A549 (cell line): ENCODE data around the gene OTOS. TPM values are rescaled to one million over a fixed set of nuclear protein-coding genes. Genes with fewer than 3 reads are reported as not detected.

Experiments
- ATAC-seq, 2 experiments: fragments of 200-7000 bp in 1 of 2; fragments of >200 bp in 1 of 2; cut with Nextera tagmentation in 1 of 2; cut with Tn5 transposase in 1 of 2; 3 replicates each; pipeline versions ENCODE4 v1.8.0 to v1.9.1; 2018 to 2020; ENCODE audit warnings: mild to moderate bottlenecking in 1 of 2, moderate library complexity in 1 of 2
- CTCF ChIA-PET: fragments of 300-600 bp; sonication (Branson Sonifier 250); formaldehyde crosslinking; extraction: SDS; loops from one replicate; lab custom pipeline; 2021; ENCODE audit warnings: antibody characterized with exemption, inconsistent platforms; lab: Yijun Ruan, JAX
- POLR2A ChIA-PET: fragments of 350-600 bp; formaldehyde crosslinking; extraction: SDS; loops from one replicate; lab custom pipeline; 2021; ENCODE audit warnings: antibody characterized with exemption, inconsistent platforms; lab: Yijun Ruan, JAX
- DNase-seq, 2 experiments: peaks; one replicate each; pipeline versions ENCODE4 v3.0.0 to v3.0.0-alpha.2; 2011 to 2016; ENCODE audit warnings: low read depth in 1 of 2, low spot score in 1 of 2
- FAIRE-seq: peaks from 2 replicates; lab custom pipeline; 2011; peaks lifted over from hg19 to GRCh38; lab: Jason Lieb, UNC
- H3K27ac ChIP-seq, 2 experiments: fragments of >200 bp; sonication (Bioruptor Twin); formaldehyde crosslinking; 3 replicates each; pipeline ENCODE4 v1.5.1; 2016 to 2017
- H3K4me1 ChIP-seq: fragments of >200 bp; sonication (Bioruptor Twin); formaldehyde crosslinking; 3 replicates; pipeline ENCODE4 v1.6.1; 2016
- H3K4me2 ChIP-seq: fragments of >200 bp; sonication (Bioruptor Twin); formaldehyde crosslinking; 3 replicates; pipeline ENCODE4 v1.6.1; 2016
- H3K4me3 ChIP-seq: fragments of >200 bp; sonication (Bioruptor Twin); formaldehyde crosslinking; 3 replicates; pipeline ENCODE4 v1.5.1; 2016
- H3K9me3 ChIP-seq: fragments of >200 bp; sonication (Bioruptor Twin); formaldehyde crosslinking; 3 replicates; pipeline ENCODE4 v1.6.1; 2016
- CHD4 ChIP-seq: fragments of 200-600 bp; sonication (generic); IDR thresholded peaks from 2 replicates; pipeline ENCODE4 v1.6.1; 2016; ENCODE audit warnings: antibody characterized with exemption, mild to moderate bottlenecking, borderline replicate concordance
- EHF ChIP-seq: fragments of 250-450 bp; sonication (Bioruptor Pico); IDR thresholded peaks from 2 replicates; pipeline ENCODE4 v1.5.0; 2020; ENCODE audit warnings: mild to moderate bottlenecking
- GATA3 ChIP-seq: IDR thresholded peaks from 2 replicates; pipeline ENCODE4 v1.6.1; 2012; ENCODE audit warnings: borderline replicate concordance
- HDAC2 ChIP-seq: fragments of 200-600 bp; sonication (generic); IDR thresholded peaks from 2 replicates; pipeline ENCODE4 v1.6.1; 2016
- HEYL ChIP-seq: fragments of 250-450 bp; sonication (Bioruptor Pico); IDR thresholded peaks from 2 replicates; pipeline ENCODE4 v1.8.0; 2021; ENCODE audit warnings: mild to moderate bottlenecking, moderate library complexity
- RAD21 ChIP-seq, 2 experiments: fragments of >200 bp in 1 of 2; sonication (Bioruptor Twin) in 1 of 2; formaldehyde crosslinking in 1 of 2; IDR thresholded peaks in 1 of 2; conservative IDR thresholded peaks in 1 of 2; 2 replicates in 1 of 2; 3 replicates in 1 of 2; pipeline ENCODE4 v1.6.1; 2012 to 2018; ENCODE audit warnings: inconsistent platforms in 1 of 2
- RFX5 ChIP-seq: fragments of 450-650 bp; IDR thresholded peaks from 2 replicates; pipeline ENCODE4 v1.7.1; 2014; ENCODE audit warnings: antibody characterized with exemption, mild to moderate bottlenecking, moderate library complexity
- TFCP2L1 ChIP-seq: fragments of 250-450 bp; sonication (Bioruptor Pico); IDR thresholded peaks from 2 replicates; pipeline ENCODE4 v1.5.0; 2021; ENCODE audit warnings: mild to moderate bottlenecking
- TP53 ChIP-seq: fragments of 250-450 bp; sonication (Bioruptor Pico); IDR thresholded peaks from 2 replicates; pipeline ENCODE4 v1.5.0; 2021; ENCODE audit warnings: mild to moderate bottlenecking, moderate library complexity
- ZC3H11A ChIP-seq: fragments of 450-650 bp; IDR thresholded peaks from 2 replicates; pipeline ENCODE4 v1.6.1; 2014; ENCODE audit warnings: antibody characterized with exemption, mild to moderate bottlenecking
- WGBS: methylation state at CpG from one replicate; pipeline ENCODE4 v1.1.6; 2017; ENCODE audit errors: missing lambda C conversion rate; 5-methylcytosine and 5-hydroxymethylcytosine counted together
- polyA plus RNA-seq, 4 experiments: library from polyadenylated mRNA; depleted of rRNA in 3 of 4; stranded (reverse); fragments of >200 nt; fragmentation: RNase III in 1 of 4; extraction: RNeasy Plus Mini Kit Qiagen cat#74134 plus additional on column Dnase treatment in 1 of 4; gene quantifications; 2 replicates in 3 of 4; 3 replicates in 1 of 4; pipeline ENCODE4 v1.2.3, GENCODE V29; 2011 to 2017
- TF ChIP-seq, protein P1 (sequence below): fragments of 250-450 bp; sonication (Bioruptor Pico); IDR thresholded peaks from 2 replicates; pipeline ENCODE4 v1.5.0; 2020; ENCODE audit warnings: low read depth, mild to moderate bottlenecking, moderate library complexity
- TF ChIP-seq, protein P2 (sequence below): fragments of >200 bp; sonication (Bioruptor Twin); formaldehyde crosslinking; IDR thresholded peaks from 3 replicates; pipeline ENCODE4 v1.5.1; 2016
- TF ChIP-seq, protein P3 (sequence below): fragments of >200 bp; sonication (Bioruptor Twin); formaldehyde crosslinking; IDR thresholded peaks from 2 replicates; pipeline ENCODE4 v1.6.1; 2016
- TF ChIP-seq, protein P4 (sequence below): fragments of >200 bp; sonication (Bioruptor Twin); formaldehyde crosslinking; IDR thresholded peaks from 3 replicates; pipeline ENCODE4 v1.6.1; 2016

Gene OTOS
- polyA plus RNA-seq, 2 of the 4 experiments (the other 2 are of a cell fraction), result not detected

DNA sequence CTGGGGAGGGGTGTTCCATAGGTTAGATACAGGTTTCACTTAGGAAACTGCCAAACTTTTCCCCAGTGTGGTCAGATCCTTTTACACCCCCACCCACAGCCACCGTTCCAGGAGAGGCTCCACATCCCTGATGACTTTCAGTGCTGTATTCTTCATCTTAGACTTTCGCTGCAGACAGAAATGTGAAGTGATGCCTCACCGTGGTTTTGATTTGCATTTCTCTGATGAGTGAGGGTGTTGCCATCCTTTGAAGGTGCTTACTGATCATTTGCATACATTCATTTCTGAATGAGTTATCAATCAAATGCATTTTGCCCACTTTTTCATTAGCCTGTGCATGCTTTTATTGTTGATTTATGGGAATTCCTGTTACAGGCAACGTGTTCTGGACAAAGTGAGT, 19.3 kb downstream of the OTOS start (continued):
- TF ChIP-seq, protein P1, sequence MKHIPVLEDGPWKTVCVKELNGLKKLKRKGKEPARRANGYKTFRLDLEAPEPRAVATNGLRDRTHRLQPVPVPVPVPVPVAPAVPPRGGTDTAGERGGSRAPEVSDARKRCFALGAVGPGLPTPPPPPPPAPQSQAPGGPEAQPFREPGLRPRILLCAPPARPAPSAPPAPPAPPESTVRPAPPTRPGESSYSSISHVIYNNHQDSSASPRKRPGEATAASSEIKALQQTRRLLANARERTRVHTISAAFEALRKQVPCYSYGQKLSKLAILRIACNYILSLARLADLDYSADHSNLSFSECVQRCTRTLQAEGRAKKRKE (CRISPR knock-in tag), result no peak
- TF ChIP-seq, protein P2, sequence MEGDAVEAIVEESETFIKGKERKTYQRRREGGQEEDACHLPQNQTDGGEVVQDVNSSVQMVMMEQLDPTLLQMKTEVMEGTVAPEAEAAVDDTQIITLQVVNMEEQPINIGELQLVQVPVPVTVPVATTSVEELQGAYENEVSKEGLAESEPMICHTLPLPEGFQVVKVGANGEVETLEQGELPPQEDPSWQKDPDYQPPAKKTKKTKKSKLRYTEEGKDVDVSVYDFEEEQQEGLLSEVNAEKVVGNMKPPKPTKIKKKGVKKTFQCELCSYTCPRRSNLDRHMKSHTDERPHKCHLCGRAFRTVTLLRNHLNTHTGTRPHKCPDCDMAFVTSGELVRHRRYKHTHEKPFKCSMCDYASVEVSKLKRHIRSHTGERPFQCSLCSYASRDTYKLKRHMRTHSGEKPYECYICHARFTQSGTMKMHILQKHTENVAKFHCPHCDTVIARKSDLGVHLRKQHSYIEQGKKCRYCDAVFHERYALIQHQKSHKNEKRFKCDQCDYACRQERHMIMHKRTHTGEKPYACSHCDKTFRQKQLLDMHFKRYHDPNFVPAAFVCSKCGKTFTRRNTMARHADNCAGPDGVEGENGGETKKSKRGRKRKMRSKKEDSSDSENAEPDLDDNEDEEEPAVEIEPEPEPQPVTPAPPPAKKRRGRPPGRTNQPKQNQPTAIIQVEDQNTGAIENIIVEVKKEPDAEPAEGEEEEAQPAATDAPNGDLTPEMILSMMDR, result no peak
- no peak for TF ChIP-seq HEYL (CRISPR knock-in tag)

DNA sequence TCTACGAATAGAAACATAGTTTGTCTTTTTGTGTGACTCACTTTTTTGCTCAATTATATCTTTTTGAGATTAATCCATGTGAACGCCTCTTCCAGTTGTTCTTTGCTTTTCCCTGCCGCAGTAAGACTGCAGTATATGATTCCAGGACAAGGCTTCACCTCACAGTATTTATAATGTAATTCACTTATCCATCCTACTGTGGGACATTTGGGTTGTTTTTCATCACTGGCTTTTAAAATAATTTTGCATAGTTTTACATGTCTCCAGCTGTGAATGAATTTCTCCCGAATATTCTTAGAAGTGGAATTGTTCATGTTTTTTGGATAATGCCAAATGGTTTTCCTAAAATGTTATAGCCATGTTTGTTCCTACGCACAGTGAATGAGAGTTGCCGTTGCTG, 26.2 kb downstream of the OTOS start:
- H3K4me3 ChIP-seq, result no peak overlapping the region
- no peak overlapping the region for H3K4me2 ChIP-seq
- H3K27ac ChIP-seq, result no peak overlapping the region
- ChIA-PET POLR2A (no interaction called here), CTCF (interaction anchor here (0.6 kb wide), 1 partner anchor 469 kb away, joined by 3 read pairs; no protein-coding TSS in a partner anchor)
- FAIRE-seq (no peak), ATAC-seq (no peak), DNase-seq (no peak)
- 39% methylated on average over 6 of the region's 6 CpGs for WGBS
- 0 out of 3 replicates have a peak, but pooled peaks cover 9% of the 10 kb centered on the region for H3K9me3 ChIP-seq
- TF ChIP-seq TFCP2L1 (no peak), GATA3 (no peak), RFX5 (no peak), RAD21 (conservative IDR thresholded peaks at IDR 0.05 in 1 of 2, IDR thresholded peaks at IDR 0.05 in 1 of 2) (no peak), ZC3H11A (no peak), TP53 (CRISPR knock-in tag) (no peak)
- TF ChIP-seq, protein P2, result no peak
- TF ChIP-seq, protein P3, sequence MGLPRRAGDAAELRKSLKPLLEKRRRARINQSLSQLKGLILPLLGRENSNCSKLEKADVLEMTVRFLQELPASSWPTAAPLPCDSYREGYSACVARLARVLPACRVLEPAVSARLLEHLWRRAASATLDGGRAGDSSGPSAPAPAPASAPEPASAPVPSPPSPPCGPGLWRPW, result no peak
- no peaks in the 10 kb centered on the region for H3K4me1 ChIP-seq

DNA sequence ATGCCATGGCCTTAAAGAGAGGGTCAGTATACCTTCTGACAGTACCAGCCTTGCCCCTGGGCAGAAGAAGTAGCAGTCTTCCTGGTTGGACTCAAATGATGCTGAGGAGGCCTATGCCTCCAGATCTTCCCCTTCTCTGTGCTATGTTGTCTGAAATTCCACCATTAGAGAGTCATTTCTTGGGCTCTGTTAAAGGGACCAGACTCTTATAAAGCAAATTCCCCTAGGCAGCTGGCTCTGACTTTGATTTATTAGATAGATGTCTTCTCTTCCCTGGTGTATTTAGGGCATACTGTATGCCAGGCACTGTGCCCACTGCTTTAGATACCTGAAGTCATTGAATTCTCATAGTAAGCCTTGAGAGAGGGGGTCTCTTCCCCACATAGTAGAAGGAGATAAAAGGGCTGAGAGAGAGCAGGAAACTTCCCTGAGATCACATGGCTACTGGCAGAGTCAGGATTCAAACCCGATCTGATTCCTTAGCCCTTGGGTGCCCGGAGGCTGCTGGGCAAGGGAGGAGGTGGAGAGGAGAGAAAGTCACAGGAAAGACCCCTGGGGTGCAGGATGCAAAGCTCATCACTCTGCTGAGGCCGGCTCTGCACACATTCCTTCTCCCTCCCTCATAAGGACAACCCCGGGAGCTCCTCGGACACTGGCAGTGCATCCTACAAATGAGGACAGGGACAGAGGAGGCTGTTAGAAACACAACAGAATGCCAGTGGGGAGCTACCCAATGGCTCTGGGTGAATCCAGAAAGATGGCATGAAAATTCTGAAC, 27.4 kb downstream of the OTOS start:
- 9% methylated on average over 5 of the region's 5 CpGs for WGBS
- Histone ChIP-seq H3K4me2 (no peak overlapping the region), H3K9me3 (0 out of 3 replicates have a peak, but pooled peaks cover 5% of the 10 kb centered on the region)
- POLR2A ChIA-PET, result no interaction called here
- no peak for DNase-seq
- TF ChIP-seq HDAC2 (no peak), EHF (CRISPR knock-in tag) (no peak), CHD4 (no peak)
- TF ChIP-seq, protein P4, sequence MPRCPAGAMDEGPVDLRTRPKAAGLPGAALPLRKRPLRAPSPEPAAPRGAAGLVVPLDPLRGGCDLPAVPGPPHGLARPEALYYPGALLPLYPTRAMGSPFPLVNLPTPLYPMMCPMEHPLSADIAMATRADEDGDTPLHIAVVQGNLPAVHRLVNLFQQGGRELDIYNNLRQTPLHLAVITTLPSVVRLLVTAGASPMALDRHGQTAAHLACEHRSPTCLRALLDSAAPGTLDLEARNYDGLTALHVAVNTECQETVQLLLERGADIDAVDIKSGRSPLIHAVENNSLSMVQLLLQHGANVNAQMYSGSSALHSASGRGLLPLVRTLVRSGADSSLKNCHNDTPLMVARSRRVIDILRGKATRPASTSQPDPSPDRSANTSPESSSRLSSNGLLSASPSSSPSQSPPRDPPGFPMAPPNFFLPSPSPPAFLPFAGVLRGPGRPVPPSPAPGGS, result no peak
- TF ChIP-seq, all 56 proteins: peak for 0
- Histone ChIP-seq H3K4me1 (no peaks in the 10 kb centered on the region), H3K4me3 (no peak overlapping the region), H3K27ac (no peak overlapping the region)
- no peak for FAIRE-seq
- no peak for ATAC-seq
- CTCF ChIA-PET, result interaction anchor here (0.8 to 1.6 kb wide), 2 partner anchors 31 to 52 kb away, joined by 3 to 6 read pairs; no protein-coding TSS in a partner anchor
